Measurements from ENCODE around the gene BRPF3. TPM values are rescaled to one million over a fixed set of nuclear protein-coding genes. Genes with fewer than 3 reads are reported as not detected.

The BRPF3 gene
- total RNA-seq, 1 experiment from 2014 or later = 49.6 TPM

DNA sequence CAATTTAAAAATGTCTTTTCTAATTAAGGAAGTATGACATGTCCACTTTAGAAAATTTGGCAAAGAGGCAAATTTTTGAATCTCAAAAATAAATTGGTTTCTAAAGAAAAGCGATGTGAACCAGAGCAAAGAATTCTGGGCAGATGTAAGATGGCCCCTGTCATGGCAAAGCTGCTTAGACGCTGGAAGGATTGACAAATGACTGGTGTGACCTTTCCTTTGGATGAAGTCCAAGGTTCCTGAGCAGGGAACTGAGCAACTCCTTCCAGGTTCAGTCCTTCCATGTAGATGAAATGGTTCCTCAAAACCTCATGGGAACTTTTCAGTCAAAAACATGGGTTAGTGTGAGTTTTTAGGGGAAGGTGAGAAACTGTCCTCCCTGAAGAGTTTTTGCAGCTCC, 25.1 kb downstream of the BRPF3 start:
- ATAC-seq (no peak), DNase-seq (ENCODE audit: low read depth, low spot score) (no peak)
- POLR2A ChIA-PET = no interaction called here
- H3K27ac ChIP-seq (ENCODE audit: low read length) = no peak overlapping the region
- intact Hi-C loops (cut with micrococcal nuclease; ENCODE audit: unreplicated experiment) (no loop called here), in situ Hi-C loops (cut with HindIII; ENCODE audit: low pct_unique_long_range_greater_than_20kb, low sequenced_read_pairs) (no loop called here)
- H3K36me3 ChIP-seq (ENCODE audit: control insufficient read depth, insufficient read depth, low read length) = peaks cover 30% of the 10 kb centered on the region
- CTCF ChIA-PET = no interaction called here
- no TSS peak for BruUV-seq (replicated peaks)
- no peaks in the 10 kb centered on the region for H3K27me3 ChIP-seq (ENCODE audit: control insufficient read depth, insufficient read depth, low read length)
- no peaks in the 10 kb centered on the region for H3K4me1 ChIP-seq (ENCODE audit: control insufficient read depth, insufficient read depth, low read length)
- TF ChIP-seq REST (IDR thresholded peaks at IDR 0.05; ENCODE audit: insufficient read depth in 1 of 2, low read depth in 2 of 2, low read length in 1 of 2) = no peak
- TF ChIP-seq SIN3A (IDR thresholded peaks at IDR 0.05; ENCODE audit: borderline replicate concordance, insufficient read depth, low read depth, low read length) = no peak
- no peak for TF ChIP-seq TCF7L2 (IDR thresholded peaks at IDR 0.05; ENCODE audit: low read depth, low read length)
- TF ChIP-seq POLR2AphosphoS5 (IDR thresholded peaks at IDR 0.05; ENCODE audit: low read depth, low read length) = no peak
- no peak for TF ChIP-seq CTCF (IDR thresholded peaks at IDR 0.05)
- H3K4me3 ChIP-seq (ENCODE audit: low read depth in 2 of 2, low read length in 2 of 2) = no peak overlapping the region
- no peaks in the 10 kb centered on the region for H3K9me3 ChIP-seq (ENCODE audit: control insufficient read depth, insufficient read depth, low read depth, low read length)

DNA sequence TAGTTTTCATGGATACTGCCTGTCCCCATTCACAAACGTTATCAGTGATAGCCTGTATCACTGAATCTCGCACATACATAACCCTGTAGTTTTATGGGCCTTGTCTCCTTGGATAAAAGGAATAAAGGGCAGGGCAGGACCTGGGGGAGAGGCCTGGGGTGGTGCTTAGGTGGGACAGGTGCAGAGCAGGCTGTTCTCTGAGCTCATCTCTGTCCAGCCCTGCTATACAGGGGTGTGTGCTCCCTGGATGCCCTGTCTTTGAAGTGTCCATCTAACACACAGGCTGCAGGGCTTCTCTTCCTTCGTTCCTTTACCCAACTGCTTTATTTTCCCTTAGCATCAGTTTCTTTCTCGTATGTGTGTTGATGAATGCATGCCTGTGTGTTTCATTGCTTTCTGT, 26.4 kb downstream of the BRPF3 start:
- Histone ChIP-seq H3K36me3 (ENCODE audit: control insufficient read depth, insufficient read depth, low read length) (peaks cover 38% of the 10 kb centered on the region), H3K4me1 (ENCODE audit: control insufficient read depth, insufficient read depth, low read length) (no peaks in the 10 kb centered on the region), H3K9me3 (ENCODE audit: control insufficient read depth, insufficient read depth, low read depth, low read length) (no peaks in the 10 kb centered on the region), H3K4me3 (ENCODE audit: low read depth in 2 of 2, low read length in 2 of 2) (no peak overlapping the region), H3K27me3 (ENCODE audit: control insufficient read depth, insufficient read depth, low read length) (no peaks in the 10 kb centered on the region), H3K27ac (ENCODE audit: low read length) (no peak overlapping the region)
- intact Hi-C loops (cut with micrococcal nuclease; ENCODE audit: unreplicated experiment) (no loop called here), in situ Hi-C loops (cut with HindIII; ENCODE audit: low pct_unique_long_range_greater_than_20kb, low sequenced_read_pairs) (no loop called here)
- POLR2A ChIA-PET = no interaction called here
- DNase-seq (ENCODE audit: low read depth, low spot score) (no peak), ATAC-seq (no peak; the same call in 1 of the 2 replicates)
- TF ChIP-seq CTCF (IDR thresholded peaks at IDR 0.05) = no peak
- no peak for TF ChIP-seq TCF7L2 (IDR thresholded peaks at IDR 0.05; ENCODE audit: low read depth, low read length)
- no peak for TF ChIP-seq SIN3A (IDR thresholded peaks at IDR 0.05; ENCODE audit: borderline replicate concordance, insufficient read depth, low read depth, low read length)
- TF ChIP-seq REST (IDR thresholded peaks at IDR 0.05; ENCODE audit: insufficient read depth in 1 of 2, low read depth in 2 of 2, low read length in 1 of 2) = no peak
- TF ChIP-seq POLR2AphosphoS5 (IDR thresholded peaks at IDR 0.05; ENCODE audit: low read depth, low read length) = no peak
- no TSS peak for BruUV-seq (replicated peaks)
- CTCF ChIA-PET = no interaction called here

All from Panc1 (cell line).